Natural killer cell treated with Interleukin-12 subunit alpha and Interleukin-12 subunit beta and Interleukin-15 and Interleukin-18, amount 100 ng/mL, for 72 hours (primary cell): ENCODE results near the gene C4BPA. TPM values are rescaled to one million over a fixed set of nuclear protein-coding genes. Genes with fewer than 3 reads are reported as not detected.

ENCODE experiments used
- ATAC-seq, 2 donors: fragments of 150-1000 bp; cut with Tn5 transposase in 1 of 2; sonication (Bioruptor Pico), chemical (Tn5 transposase) in 1 of 2; 2 replicates each; pipeline ENCODE4 v1.10.0; 2021
- DNase-seq: peaks from one replicate; pipeline ENCODE4 v3.0.0; 2022; ENCODE audit warnings: low spot score
- H3K27ac Mint-ChIP-seq, 2 donors: 1 replicate in 1 of 2; 2 replicates in 1 of 2; pipeline ENCODE4 v1.8.0; 2022; ENCODE audit warnings: mixed read lengths in 2 of 2, mild to moderate bottlenecking in 1 of 2, moderate library complexity in 1 of 2
- H3K27me3 Mint-ChIP-seq, 2 donors: 1 replicate in 1 of 2; 2 replicates in 1 of 2; pipeline ENCODE4 v1.8.0; 2022; ENCODE audit warnings: mixed read lengths in 2 of 2
- H3K36me3 Mint-ChIP-seq: one replicate; pipeline ENCODE4 v1.8.0; 2022; ENCODE audit warnings: mixed read lengths
- H3K4me1 Mint-ChIP-seq, 2 donors: 1 replicate in 1 of 2; 2 replicates in 1 of 2; pipeline ENCODE4 v1.8.0; 2022; ENCODE audit warnings: low read depth in 2 of 2, mixed read lengths in 2 of 2, mild to moderate bottlenecking in 1 of 2
- H3K4me3 Mint-ChIP-seq: one replicate; pipeline ENCODE4 v1.8.0; 2022; ENCODE audit warnings: mixed read lengths
- H3K9me3 Mint-ChIP-seq: 2 replicates; pipeline ENCODE4 v1.8.0; 2022; ENCODE audit warnings: mixed read lengths
- total RNA-seq, 2 donors: library from RNA; stranded (reverse); gene quantifications; one replicate each; pipeline ENCODE4 v1.2.3, GENCODE V29; 2022

Gene C4BPA
- total RNA-seq, 2 donors from 2014 or later: not detected

DNA sequence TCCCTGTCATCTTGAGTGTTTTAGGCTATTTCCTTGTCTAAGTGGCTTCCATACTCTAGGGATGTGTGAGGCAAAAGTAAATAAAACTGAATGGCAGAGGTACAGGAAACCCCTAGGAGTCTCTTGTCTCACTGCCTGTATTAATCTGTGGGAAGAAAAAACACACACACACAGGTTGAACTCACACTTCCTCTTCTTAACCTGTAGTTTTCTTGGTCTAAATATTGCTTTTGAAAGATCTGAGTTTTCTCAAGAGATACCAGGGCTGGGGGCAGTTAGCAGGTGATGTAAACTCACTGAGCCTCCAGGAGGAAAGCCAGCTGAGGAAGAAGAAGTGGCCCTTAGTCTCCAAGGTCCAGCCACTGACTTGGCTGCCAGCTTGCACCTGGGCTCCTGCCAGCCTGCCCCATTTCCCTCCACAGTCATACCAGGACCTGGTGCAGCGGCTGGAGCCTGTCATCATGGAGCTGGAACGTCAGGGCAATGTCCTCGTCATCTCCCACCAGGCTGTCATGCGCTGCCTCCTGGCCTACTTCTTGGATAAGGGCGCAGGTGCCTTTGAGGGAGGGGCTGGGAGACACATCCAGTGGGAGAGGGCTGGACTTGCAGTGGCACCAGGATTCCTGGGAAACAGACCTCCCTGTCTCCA, 34.1 kb upstream of the C4BPA start:
- Mint-ChIP-seq H3K4me1 (peaks cover 13% of the 10 kb centered on the region in 2 donors), H3K9me3 (no peaks in the 10 kb centered on the region), H3K27me3 (no peaks in the 10 kb centered on the region), H3K27ac (no peak overlapping the region), H3K4me3 (no peak overlapping the region), H3K36me3 (no peaks in the 10 kb centered on the region)
- ATAC-seq (no peak), DNase-seq (no peak)

DNA sequence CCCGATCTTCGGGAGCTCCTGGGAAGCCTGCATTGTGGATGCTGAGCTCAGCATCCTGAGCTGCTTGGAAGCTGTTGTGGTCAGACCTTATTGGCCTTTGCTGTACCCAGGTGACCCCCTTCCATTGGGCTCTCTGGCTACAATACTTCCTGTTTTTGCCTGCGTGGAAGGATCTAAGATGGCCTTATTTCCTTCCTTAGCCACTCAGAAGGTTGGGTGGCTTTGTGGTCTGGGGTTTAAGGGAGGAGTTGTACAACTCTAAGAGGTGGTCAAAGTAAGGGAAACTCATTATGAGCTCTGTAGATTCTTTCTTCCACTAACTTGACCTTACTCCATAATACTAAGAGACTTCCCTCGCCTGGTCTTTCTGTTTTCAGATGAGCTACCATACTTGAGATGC, 33.2 kb upstream of the C4BPA start:
- ATAC-seq: peak; percentile 32 to 61
- Mint-ChIP-seq H3K9me3 (no peaks in the 10 kb centered on the region), H3K36me3 (no peaks in the 10 kb centered on the region), H3K4me1 (peaks cover 13% of the 10 kb centered on the region in 2 donors), H3K27ac (peak overlapping the region in 1 of 2 donors; percentile 81), H3K27me3 (peaks cover 0 to 2% of the 10 kb centered on the region in 2 donors), H3K4me3 (no peak overlapping the region)
- DNase-seq: no peak

DNA sequence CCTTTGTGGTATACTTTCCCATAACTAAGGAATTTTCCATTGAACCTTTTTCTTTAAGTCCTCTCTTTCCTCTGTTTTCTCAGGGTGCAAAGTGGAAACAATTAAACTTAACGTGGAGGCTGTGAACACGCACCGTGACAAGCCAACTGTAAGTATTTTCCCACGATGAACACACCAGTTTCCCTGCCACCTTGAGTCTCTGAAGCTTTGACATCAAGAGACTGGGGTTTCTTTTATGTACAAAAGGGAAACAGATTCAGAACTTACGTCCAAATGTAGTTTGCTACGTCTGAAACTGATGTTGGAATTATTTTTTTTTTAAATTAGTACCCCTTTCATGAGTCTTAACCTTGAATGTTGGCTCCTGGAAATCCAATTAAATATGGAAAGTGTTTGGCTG, 32.6 kb upstream of the C4BPA start:
- peak overlapping the region in 1 of 2 donors; percentile 81 for H3K27ac Mint-ChIP-seq
- H3K27me3 Mint-ChIP-seq: peaks cover 0 to 6% of the 10 kb centered on the region in 2 donors
- H3K4me3 Mint-ChIP-seq: no peak overlapping the region
- no peak for ATAC-seq
- no peaks in the 10 kb centered on the region for H3K36me3 Mint-ChIP-seq
- no peaks in the 10 kb centered on the region for H3K9me3 Mint-ChIP-seq
- H3K4me1 Mint-ChIP-seq: peaks cover 13% of the 10 kb centered on the region in 2 donors
- no peak for DNase-seq

DNA sequence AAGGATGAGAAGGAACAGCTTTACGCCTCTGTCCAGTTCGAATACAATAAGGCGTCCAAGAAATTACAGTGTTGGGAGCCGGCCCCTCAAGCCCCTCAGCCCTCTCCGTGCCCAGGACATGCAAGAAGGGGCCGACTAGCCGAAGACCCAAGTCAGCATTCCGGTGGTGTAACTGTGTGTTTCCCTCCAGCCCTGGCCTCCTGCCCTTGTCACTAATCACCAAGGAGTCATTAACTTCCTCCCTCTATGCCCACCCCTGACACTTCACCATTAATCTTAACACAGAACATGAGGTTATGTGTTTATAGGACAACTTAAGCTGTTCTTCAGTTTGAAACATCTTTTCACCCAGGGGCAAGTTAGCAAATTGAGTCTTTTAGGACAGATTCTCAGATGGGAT, 31.8 kb upstream of the C4BPA start:
- peaks cover 13% of the 10 kb centered on the region in 2 donors for H3K4me1 Mint-ChIP-seq
- no peaks in the 10 kb centered on the region for H3K36me3 Mint-ChIP-seq
- no peak overlapping the region for H3K4me3 Mint-ChIP-seq
- no peaks in the 10 kb centered on the region for H3K9me3 Mint-ChIP-seq
- no peak overlapping the region for H3K27ac Mint-ChIP-seq
- DNase-seq: no peak
- ATAC-seq: no peak
- H3K27me3 Mint-ChIP-seq: peaks cover 0 to 6% of the 10 kb centered on the region in 2 donors

DNA sequence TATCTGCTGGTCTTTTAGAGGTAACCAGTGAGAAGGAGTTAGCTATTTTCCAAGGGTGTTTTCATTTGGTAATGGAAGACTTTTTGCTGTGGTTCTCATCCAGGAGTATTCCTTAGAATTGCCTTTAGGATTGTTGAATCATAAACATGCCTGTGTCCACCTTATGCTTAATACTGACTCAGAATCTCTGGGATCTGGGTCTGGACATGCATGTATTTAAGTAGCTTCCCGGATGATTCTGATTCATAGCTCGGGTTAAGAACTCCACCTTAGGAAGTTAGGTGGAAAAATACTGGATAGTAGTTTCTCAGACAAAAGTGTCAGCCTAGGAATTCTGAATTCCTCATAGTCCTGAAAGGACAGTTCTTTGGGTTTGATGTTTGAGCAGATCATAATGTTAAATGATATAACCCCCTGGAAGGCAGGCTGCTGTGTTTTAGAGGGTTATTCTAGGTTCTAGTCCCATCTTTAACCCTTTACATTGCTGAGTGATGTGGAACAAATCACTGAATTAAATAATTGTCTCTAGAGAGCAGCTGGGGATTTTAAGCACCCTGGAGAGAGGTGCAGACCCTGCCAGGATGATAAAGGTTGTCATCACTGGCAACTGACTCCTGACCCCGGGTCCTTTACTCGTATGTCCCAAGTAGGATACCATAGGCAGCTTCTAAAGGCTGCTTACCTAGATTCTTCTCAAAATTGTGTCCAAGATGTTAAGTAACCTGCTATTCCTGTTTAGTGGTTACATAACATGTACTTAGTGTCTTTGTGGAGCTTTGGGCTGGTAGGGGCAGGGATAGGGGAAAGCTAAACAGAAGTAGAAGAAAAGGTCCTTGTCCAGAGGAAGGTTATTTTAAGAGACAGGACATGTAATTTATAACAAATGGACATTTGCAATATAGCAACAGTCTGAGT, 29.9 kb upstream of the C4BPA start:
- no peak overlapping the region for H3K27ac Mint-ChIP-seq
- DNase-seq (no peak), ATAC-seq (no peak)
- H3K36me3 Mint-ChIP-seq: no peaks in the 10 kb centered on the region
- H3K9me3 Mint-ChIP-seq: no peaks in the 10 kb centered on the region
- H3K4me1 Mint-ChIP-seq: peaks cover 8 to 10% of the 10 kb centered on the region in 2 donors
- H3K27me3 Mint-ChIP-seq: peaks cover 0 to 6% of the 10 kb centered on the region in 2 donors
- no peak overlapping the region for H3K4me3 Mint-ChIP-seq

DNA sequence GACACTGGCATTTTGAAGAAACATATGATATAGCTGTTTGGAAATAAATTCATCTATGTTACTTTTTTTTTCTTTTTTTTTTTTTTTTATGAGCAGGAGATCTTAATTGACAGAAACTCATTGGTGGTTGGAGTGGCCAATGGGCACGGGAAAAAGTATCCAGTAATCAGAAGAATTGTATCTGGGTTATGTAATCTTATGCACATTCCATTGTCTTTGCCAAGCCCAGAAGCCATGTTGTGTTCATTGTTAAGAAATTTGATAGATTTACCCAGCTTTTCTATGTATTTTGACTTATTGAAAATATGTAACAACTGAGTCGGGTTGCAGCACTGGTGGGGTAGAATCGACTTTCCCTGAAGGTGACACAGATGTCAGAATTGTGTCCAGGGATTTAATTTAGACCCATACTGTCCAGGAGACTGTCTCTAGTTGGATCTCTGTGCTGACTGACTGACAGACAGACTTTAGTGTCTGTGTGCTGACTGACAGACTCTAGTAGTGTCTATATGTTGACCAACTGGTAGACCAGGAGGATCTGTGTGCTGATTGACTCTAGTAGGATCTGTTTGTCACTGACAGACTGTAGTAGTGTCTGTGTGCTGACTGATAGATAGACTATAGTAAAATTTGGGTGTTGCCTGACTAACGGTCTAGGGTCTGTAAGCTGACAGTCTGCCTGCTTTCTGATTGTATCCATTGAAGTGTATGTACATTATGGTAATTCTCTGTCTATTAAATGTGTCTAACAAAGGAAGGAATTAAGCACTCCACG, 27.7 kb upstream of the C4BPA start:
- H3K4me1 Mint-ChIP-seq: no peaks in the 10 kb centered on the region
- no peaks in the 10 kb centered on the region for H3K36me3 Mint-ChIP-seq
- no peaks in the 10 kb centered on the region for H3K9me3 Mint-ChIP-seq
- ATAC-seq: no peak
- H3K4me3 Mint-ChIP-seq: no peak overlapping the region
- H3K27ac Mint-ChIP-seq: no peak overlapping the region
- H3K27me3 Mint-ChIP-seq: peaks cover 0 to 8% of the 10 kb centered on the region in 2 donors
- no peak for DNase-seq

- no peak overlapping the region for H3K4me3 Mint-ChIP-seq
- no peak for DNase-seq
- H3K36me3 Mint-ChIP-seq: no peaks in the 10 kb centered on the region
- peaks cover 0 to 12% of the 10 kb centered on the region in 2 donors for H3K27me3 Mint-ChIP-seq
- H3K4me1 Mint-ChIP-seq: no peaks in the 10 kb centered on the region
- H3K9me3 Mint-ChIP-seq: no peaks in the 10 kb centered on the region
- ATAC-seq: no peak
- H3K27ac Mint-ChIP-seq: no peak overlapping the region
Observed at GRCh38 chr1:207077012-207077411, 27.0 kb upstream of the C4BPA start.

DNA sequence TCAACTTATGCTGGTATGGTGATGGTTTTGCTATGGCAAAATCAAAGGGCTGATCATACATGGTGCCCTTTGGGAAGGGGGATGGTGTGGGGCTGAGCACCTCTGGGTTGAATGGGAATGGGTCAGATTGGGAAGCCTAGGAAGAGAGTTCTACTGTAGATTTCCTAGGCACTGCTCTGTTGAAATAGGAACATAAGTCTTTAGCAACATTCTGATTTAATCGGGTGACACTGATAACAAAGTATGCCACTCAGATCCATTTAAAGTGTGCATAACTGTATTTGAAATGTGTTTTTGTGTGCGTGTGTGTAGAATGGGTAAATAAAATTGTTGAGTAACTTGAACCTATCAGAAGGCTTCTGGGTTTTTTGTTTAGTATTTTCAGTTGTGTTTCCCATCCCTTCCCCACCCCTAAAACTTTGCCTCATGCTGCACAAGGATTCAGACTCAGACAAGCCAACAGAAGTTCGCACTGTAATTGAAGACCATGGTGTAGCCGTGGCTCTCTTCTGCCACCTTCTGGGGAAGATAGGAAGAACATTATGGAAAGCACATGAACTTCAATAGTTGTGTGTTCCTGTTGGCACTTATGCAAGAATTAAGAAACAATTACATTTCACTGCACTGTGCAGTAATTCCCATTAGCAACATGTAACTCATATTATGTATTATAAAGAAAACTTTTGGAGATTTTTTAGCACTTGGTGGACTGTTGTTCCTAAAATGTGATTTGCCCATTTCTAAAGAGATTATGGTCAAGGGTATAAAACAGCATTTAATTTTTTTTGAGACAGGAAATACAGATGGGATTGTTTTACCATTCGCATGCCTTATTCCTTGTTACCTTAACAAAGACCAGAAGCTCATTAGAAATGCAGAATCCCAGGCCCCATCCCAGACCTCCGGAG, 26.3 kb upstream of the C4BPA start:
- Mint-ChIP-seq H3K4me3 (no peak overlapping the region), H3K9me3 (no peaks in the 10 kb centered on the region), H3K36me3 (no peaks in the 10 kb centered on the region), H3K27me3 (peaks cover 4 to 19% of the 10 kb centered on the region in 2 donors), H3K27ac (no peak overlapping the region), H3K4me1 (no peaks in the 10 kb centered on the region)
- peak; percentile 75 to 79 for ATAC-seq
- DNase-seq: peak; percentile 71

DNA sequence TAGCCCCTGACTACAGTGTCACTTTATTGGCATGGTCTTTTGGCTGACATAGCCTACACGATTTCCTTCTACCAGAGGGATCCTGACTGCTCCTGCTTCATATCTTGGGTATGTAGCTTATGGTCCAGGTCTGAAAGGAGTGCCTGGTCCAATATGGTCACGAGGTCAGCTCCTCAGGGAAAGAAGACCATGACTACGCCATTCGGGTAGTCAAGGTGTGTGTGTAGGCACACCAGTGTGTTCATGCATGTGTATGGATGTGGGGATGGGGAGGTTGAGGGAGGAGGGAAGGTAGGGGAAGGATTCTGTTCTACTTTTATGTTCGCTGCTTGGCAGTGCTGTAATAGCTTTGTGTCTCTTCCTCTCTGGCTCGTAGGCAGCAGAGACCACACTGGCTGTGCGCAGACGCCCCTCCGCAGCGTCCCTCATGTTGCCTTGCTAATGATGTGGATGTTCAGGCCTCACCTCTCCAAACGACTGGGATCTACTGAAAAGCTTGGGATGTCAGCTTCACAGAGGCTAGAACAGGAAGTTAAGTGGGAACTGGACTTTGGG, 25.4 kb upstream of the C4BPA start:
- Mint-ChIP-seq H3K9me3 (no peaks in the 10 kb centered on the region), H3K27ac (no peak overlapping the region), H3K4me3 (no peak overlapping the region), H3K36me3 (no peaks in the 10 kb centered on the region), H3K27me3 (peaks cover 6 to 28% of the 10 kb centered on the region in 2 donors), H3K4me1 (no peaks in the 10 kb centered on the region)
- ATAC-seq: no peak
- no peak for DNase-seq

DNA sequence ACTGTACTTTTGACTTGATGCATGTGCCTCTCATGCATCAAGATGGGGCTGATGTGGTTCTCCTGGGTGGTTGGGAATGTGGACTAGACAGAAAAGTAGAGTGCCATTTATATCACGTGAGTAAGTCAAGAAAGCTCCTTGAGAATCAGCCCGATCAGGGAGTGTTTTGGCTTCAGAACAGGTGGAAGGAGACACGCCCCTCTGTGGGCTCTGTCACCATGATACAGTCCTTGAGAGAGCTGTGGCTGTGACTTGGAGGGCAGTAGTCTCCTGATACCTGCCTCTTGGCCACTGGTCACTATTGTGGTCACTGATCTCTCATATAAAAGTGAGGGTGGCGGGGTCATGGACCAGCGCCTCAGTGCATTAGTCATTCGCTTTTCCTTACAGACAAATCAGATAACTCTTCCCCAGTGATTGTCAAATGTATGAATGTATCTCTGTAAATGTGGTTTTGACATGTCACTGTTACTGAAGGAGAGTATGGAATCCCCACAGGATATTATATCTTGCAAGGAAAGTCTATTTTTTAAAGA, 24.3 kb upstream of the C4BPA start:
- ATAC-seq: no peak
- DNase-seq: no peak
- H3K27me3 Mint-ChIP-seq: peaks cover 6 to 40% of the 10 kb centered on the region in 2 donors
- no peaks in the 10 kb centered on the region for H3K9me3 Mint-ChIP-seq
- no peaks in the 10 kb centered on the region for H3K36me3 Mint-ChIP-seq
- H3K27ac Mint-ChIP-seq: no peak overlapping the region
- H3K4me3 Mint-ChIP-seq: no peak overlapping the region
- peaks cover 0 to 3% of the 10 kb centered on the region in 2 donors for H3K4me1 Mint-ChIP-seq

GRCh38 chr1:207081088-207081487, 22.9 kb upstream of the C4BPA start:
- Mint-ChIP-seq H3K4me3 (no peak overlapping the region), H3K9me3 (no peaks in the 10 kb centered on the region), H3K36me3 (no peaks in the 10 kb centered on the region), H3K27ac (no peak overlapping the region), H3K27me3 (peaks cover 9 to 43% of the 10 kb centered on the region in 2 donors), H3K4me1 (peaks cover 3 to 10% of the 10 kb centered on the region in 2 donors)
- no peak for ATAC-seq
- no peak for DNase-seq

- no peaks in the 10 kb centered on the region for H3K9me3 Mint-ChIP-seq
- no peak overlapping the region for H3K27ac Mint-ChIP-seq
- no peaks in the 10 kb centered on the region for H3K36me3 Mint-ChIP-seq
- H3K27me3 Mint-ChIP-seq: peaks cover 9 to 42% of the 10 kb centered on the region in 2 donors
- no peak for ATAC-seq
- H3K4me1 Mint-ChIP-seq: peaks cover 3 to 10% of the 10 kb centered on the region in 2 donors
- no peak overlapping the region for H3K4me3 Mint-ChIP-seq
- no peak for DNase-seq
Observed at GRCh38 chr1:207081806-207082205, 22.2 kb upstream of the C4BPA start.
